Measurements from ENCODE around the gene CTSD. TPM values are rescaled to one million over a fixed set of nuclear protein-coding genes. Genes with fewer than 3 reads are reported as not detected.

Gene CTSD
- total and polyA plus RNA-seq, 2 of the 4 experiments (the other 2 are of a cell fraction) = 39.8 to 166 TPM

GRCh38 chr11:1762537-1763302, 1.0 kb downstream of the CTSD start:
- ATAC-seq (ENCODE audit: low read depth) = no peak
- H2BK5ac ChIP-seq (ENCODE audit: low read depth, low read length, poor library complexity, severe bottlenecking) = no peak overlapping the region
- no peak overlapping the region for H2AFZ ChIP-seq (replicated peaks; ENCODE audit: low read length, poor library complexity)
- H3K14ac ChIP-seq (replicated peaks; ENCODE audit: low read depth, low read length) = no peak overlapping the region
- H3K23ac ChIP-seq (ENCODE audit: low read depth, low read length) = peak overlapping the region; percentile 33; the same call in 1 of the 2 replicates
- BruUV-seq (replicated peaks) = no TSS peak
- WGBS, 2 experiments (ENCODE audit: extremely low coverage in 2 of 2, insufficient read length in 1 of 2) = 66% methylated on average over 4 of the region's 16 CpGs; no CpG with 5 or more reads in 1 of the 2 experiments
- no peaks in the 10 kb centered on the region; the same call in 1 of the 2 replicates for H3K9me1 ChIP-seq (ENCODE audit: insufficient read depth, low read length)
- 0 out of 3 replicates have a peak overlapping the region, but pooled peaks have one; percentile 9 for H2BK15ac ChIP-seq (ENCODE audit: low read depth, low read length)
- H2BK120ac ChIP-seq (ENCODE audit: low read depth, low read length) = no peak overlapping the region
- H3K27ac ChIP-seq (ENCODE audit: insufficient read depth, low read length) = no peak overlapping the region
- H4K91ac ChIP-seq (ENCODE audit: insufficient read depth, low read depth, low read length) = no peak overlapping the region
- intact Hi-C loops (cut with micrococcal nuclease) = loop anchor here (2.0 kb wide), 1 partner anchor 70 kb away; no protein-coding TSS in a partner anchor
- peaks cover 7% of the 10 kb centered on the region for H4K20me1 ChIP-seq (ENCODE audit: insufficient read depth, low read length)
- peaks cover 0 to 37% of the 10 kb centered on the region in 2 experiments; a peak in 2 of 4 replicates for H3K79me1 ChIP-seq (ENCODE audit: low read depth in 1 of 2, low read length in 2 of 2)
- in situ Hi-C loops (cut with MboI; ENCODE audit: low sequenced_read_pairs) = no loop called here
- H2AK5ac ChIP-seq (ENCODE audit: low read depth, low read length) = peak overlapping the region; percentile 82; the same call in 1 of the 2 replicates
- no peaks in the 10 kb centered on the region for H3K9me3 ChIP-seq (ENCODE audit: control insufficient read depth, insufficient read depth, low read length)
- ChIA-PET CTCF (no interaction called here), POLR2A (ENCODE audit: unreplicated experiment) (no interaction called here)
- H3K9ac ChIP-seq (ENCODE audit: low read depth, low read length) = peak overlapping the region; percentile 75
- peak overlapping the region in 1 of 2 experiments; percentile 70; a peak in 1 of 4 replicates for H4K8ac ChIP-seq (ENCODE audit: low read depth in 2 of 2, low read length in 2 of 2)
- dilution Hi-C loops (cut with HindIII; ENCODE audit: low sequenced_read_pairs, unreplicated experiment) = no loop called here
- H2AK9ac ChIP-seq (replicated peaks; ENCODE audit: low read depth, low read length, poor library complexity) = peak overlapping the region; percentile 95
- no peak for DNase-seq
- no peak overlapping the region for H3K18ac ChIP-seq (ENCODE audit: low read depth, low read length)
- H3K4me1 ChIP-seq (ENCODE audit: control insufficient read depth, insufficient read depth, low read length) = peaks cover 23% of the 10 kb centered on the region
- H3K4me3 ChIP-seq (ENCODE audit: insufficient read depth, low read depth, low read length) = peak overlapping the region; percentile 96
- peaks cover 15% of the 10 kb centered on the region; the same call in 1 of the 2 replicates for H3K36me3 ChIP-seq (ENCODE audit: control insufficient read depth, insufficient read depth, low read length)
- H3K4ac ChIP-seq (ENCODE audit: low read depth, low read length) = no peak overlapping the region
- H3K56ac ChIP-seq (ENCODE audit: extremely low read depth, insufficient read depth, low read length) = no peak overlapping the region
- H2BK20ac ChIP-seq (ENCODE audit: low read depth, low read length) = no peak overlapping the region
- no peaks in the 10 kb centered on the region for H3K27me3 ChIP-seq (ENCODE audit: control insufficient read depth, insufficient read depth, low read length)
- H4K5ac ChIP-seq (ENCODE audit: low read depth, low read length) = no peak overlapping the region
- H3K4me2 ChIP-seq (ENCODE audit: low read depth, low read length) = peak overlapping the region; percentile 97
- TF ChIP-seq POLR2A (IDR thresholded peaks at IDR 0.05; ENCODE audit: low read depth, low read length) = no peak
- no peak for TF ChIP-seq RCOR1 (IDR thresholded peaks at IDR 0.05; ENCODE audit: insufficient replicate concordance, low read length)
- TF ChIP-seq ELK1 (IDR thresholded peaks at IDR 0.05; ENCODE audit: borderline replicate concordance, low read depth, low read length) = no peak
- no peak for TF ChIP-seq FOS (IDR thresholded peaks at IDR 0.05; ENCODE audit: low read depth, low read length)
- TF ChIP-seq MAZ (IDR thresholded peaks at IDR 0.05; ENCODE audit: borderline replicate concordance, low read depth, low read length) = no peak
- TF ChIP-seq CTCF (conservative IDR thresholded peaks at IDR 0.05; ENCODE audit: low read depth, low read length) = no peak
- TF ChIP-seq MXI1 (IDR thresholded peaks at IDR 0.05; ENCODE audit: borderline replicate concordance, low read depth, low read length) = no peak
- TF ChIP-seq USF2 (IDR thresholded peaks at IDR 0.05; ENCODE audit: low read depth, low read length) = no peak
- no peak for TF ChIP-seq CHD1 (IDR thresholded peaks at IDR 0.05; ENCODE audit: low read depth, low read length)
- TF ChIP-seq BHLHE40 (IDR thresholded peaks at IDR 0.05; ENCODE audit: low read depth, low read length) = no peak
- TF ChIP-seq RFX5 (IDR thresholded peaks at IDR 0.05; ENCODE audit: low read depth, low read length) = no peak
- TF ChIP-seq NFE2L2 (IDR thresholded peaks at IDR 0.05; ENCODE audit: low read depth, low read length) = no peak
- no peak for TF ChIP-seq CEBPB (IDR thresholded peaks at IDR 0.05; ENCODE audit: low read depth, low read length)
- TF ChIP-seq MAFK (IDR thresholded peaks at IDR 0.05; ENCODE audit: low read depth, low read length) = no peak

Measured in IMR-90 (cell line).